Activated CD4-positive, alpha-beta memory T cell treated with anti-CD3 and anti-CD28 coated beads, Interleukin-2, amount 10 ng/mL, durations not matched to agents 7 days and 5 days (primary cell): ENCODE results near the gene AIDA. TPM values are rescaled to one million over a fixed set of nuclear protein-coding genes. Genes with fewer than 3 reads are reported as not detected.
A peak's percentile ranks its signal among the peaks of the same experiment; 100 is the strongest.

ENCODE experiments used
- CTCF ChIA-PET: fragments of 350-600 bp; sonication (Branson Sonifier 250); formaldehyde crosslinking; loops from one replicate; lab custom pipeline; 2021; ENCODE audit warnings: antibody characterized with exemption, inconsistent platforms; lab: Charles Lee
- POLR2A ChIA-PET: fragments of 350-600 bp; sonication (Branson Sonifier 250); formaldehyde crosslinking; loops from one replicate; lab custom pipeline; 2021; ENCODE audit warnings: antibody characterized with exemption; lab: Charles Lee
- DNase-seq: peaks from one replicate; pipeline ENCODE4 v3.0.0-alpha.2; 2020
- H3K27ac Mint-ChIP-seq: one replicate; pipeline ENCODE4 v1.8.0; 2021; ENCODE audit warnings: mild to moderate bottlenecking, mixed read lengths
- H3K27me3 Mint-ChIP-seq: one replicate; pipeline ENCODE4 v1.8.0; 2021; ENCODE audit warnings: mixed read lengths
- H3K36me3 Mint-ChIP-seq: one replicate; pipeline ENCODE4 v1.8.0; 2021; ENCODE audit warnings: low read depth, mixed read lengths
- H3K4me1 Mint-ChIP-seq: one replicate; pipeline ENCODE4 v1.8.0; 2021; ENCODE audit warnings: mixed read lengths
- H3K4me3 Mint-ChIP-seq: one replicate; pipeline ENCODE4 v1.8.0; 2021; ENCODE audit warnings: mild to moderate bottlenecking, mixed read lengths
- H3K9me3 Mint-ChIP-seq: one replicate; pipeline ENCODE4 v1.8.0; 2021; ENCODE audit warnings: mixed read lengths
- total RNA-seq, 2 experiments: library from RNA; stranded (reverse); gene quantifications; one replicate each; pipeline ENCODE4 v1.2.3, GENCODE V29; 2021

The AIDA gene
- total RNA-seq, 2 experiments from 2014 or later = 70.2 to 72.5 TPM

DNA sequence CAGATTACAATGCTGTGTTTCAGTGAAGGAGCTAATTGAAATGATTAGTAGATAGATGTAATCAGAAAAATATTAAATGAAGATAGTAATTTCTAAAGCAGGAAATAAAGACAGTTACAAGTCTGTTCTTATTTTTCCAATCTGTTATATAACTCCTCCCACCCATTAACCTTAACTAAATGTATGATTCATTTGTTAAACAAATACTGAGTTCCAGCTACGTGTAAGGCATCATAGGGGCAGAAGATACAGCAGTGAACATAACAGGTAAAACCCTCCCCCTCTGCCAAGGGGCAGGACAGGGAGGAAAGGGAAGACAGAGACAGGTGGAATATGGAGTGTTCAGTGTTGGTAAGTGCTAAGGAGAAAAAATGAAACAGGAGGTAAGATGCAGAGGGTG is 24.7 kb upstream of the AIDA start, which contains the start of gene FAM177B:
Gene FAM177B (plus strand): TSS at position 231 of the 400 bp plus-strand sequence. CDS start 9,344 bp downstream, outside the sequence.
- Mint-ChIP-seq H3K9me3 (no peaks in the 10 kb centered on the region), H3K4me1 (peaks cover 6% of the 10 kb centered on the region), H3K36me3 (peaks cover 25% of the 10 kb centered on the region), H3K4me3 (no peak within 1 kb of the TSS), H3K27ac (no peak within 1 kb of the TSS), H3K27me3 (no peaks in the 10 kb centered on the region)
- ChIA-PET CTCF (interaction anchor here (0.6 to 1.6 kb wide), 4 partner anchors 61 to 356 kb away, joined by 3 to 5 read pairs (median 3); no protein-coding TSS in a partner anchor), POLR2A (no interaction called here)
- DNase-seq = no peak

DNA sequence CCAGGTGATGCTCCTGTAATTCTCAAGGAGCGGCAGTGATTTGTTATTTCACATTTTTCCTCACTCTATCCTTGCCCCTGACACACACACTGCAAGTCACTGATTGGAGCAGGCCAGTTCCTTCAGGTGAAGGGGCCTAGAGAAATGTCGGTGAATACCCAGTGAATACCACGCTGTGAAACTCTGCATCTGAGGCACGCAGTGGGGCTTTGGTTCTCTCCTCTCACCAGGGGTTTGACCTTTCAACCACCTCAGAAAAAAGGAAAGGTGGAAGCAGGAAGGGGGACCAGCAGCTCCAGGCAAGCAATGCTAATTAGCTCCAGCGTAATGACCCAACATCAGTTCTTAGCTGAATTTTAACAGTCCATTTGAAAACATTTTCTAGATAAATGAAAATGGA is 24.2 kb upstream of the AIDA start:
- Mint-ChIP-seq H3K27ac (no peak overlapping the region), H3K27me3 (no peaks in the 10 kb centered on the region), H3K4me3 (no peak overlapping the region), H3K4me1 (peaks cover 9% of the 10 kb centered on the region), H3K9me3 (no peaks in the 10 kb centered on the region), H3K36me3 (peaks cover 29% of the 10 kb centered on the region)
- CTCF ChIA-PET = interaction anchor here (1.6 kb wide), 1 partner anchor 344 kb away, joined by 5 read pairs; no protein-coding TSS in a partner anchor
- POLR2A ChIA-PET = no interaction called here
- DNase-seq = no peak

DNA sequence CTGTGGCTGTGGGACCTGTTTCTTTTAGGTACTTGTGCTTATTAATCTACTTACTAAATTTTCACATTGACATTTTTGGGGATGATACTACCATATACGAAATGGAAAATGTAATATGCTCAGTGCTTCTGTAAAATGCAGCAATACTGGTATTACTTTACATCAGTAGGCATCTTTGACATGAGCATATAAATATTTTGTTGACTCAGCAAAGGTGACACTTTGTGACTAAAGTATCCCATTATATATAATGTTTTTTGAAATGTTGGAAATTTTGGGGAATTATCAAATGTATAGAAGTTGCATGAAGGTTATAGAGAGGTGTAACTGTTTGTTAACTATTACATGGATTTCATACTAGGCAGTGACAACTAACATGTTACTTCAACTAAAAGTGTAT is 22.4 kb upstream of the AIDA start:
- no peaks in the 10 kb centered on the region for H3K27me3 Mint-ChIP-seq
- ChIA-PET CTCF (no interaction called here), POLR2A (no interaction called here)
- no peak for DNase-seq
- no peaks in the 10 kb centered on the region for H3K9me3 Mint-ChIP-seq
- peaks cover 13% of the 10 kb centered on the region for H3K4me1 Mint-ChIP-seq
- no peak overlapping the region for H3K4me3 Mint-ChIP-seq
- H3K36me3 Mint-ChIP-seq = peaks cover 41% of the 10 kb centered on the region
- H3K27ac Mint-ChIP-seq = no peak overlapping the region

DNA sequence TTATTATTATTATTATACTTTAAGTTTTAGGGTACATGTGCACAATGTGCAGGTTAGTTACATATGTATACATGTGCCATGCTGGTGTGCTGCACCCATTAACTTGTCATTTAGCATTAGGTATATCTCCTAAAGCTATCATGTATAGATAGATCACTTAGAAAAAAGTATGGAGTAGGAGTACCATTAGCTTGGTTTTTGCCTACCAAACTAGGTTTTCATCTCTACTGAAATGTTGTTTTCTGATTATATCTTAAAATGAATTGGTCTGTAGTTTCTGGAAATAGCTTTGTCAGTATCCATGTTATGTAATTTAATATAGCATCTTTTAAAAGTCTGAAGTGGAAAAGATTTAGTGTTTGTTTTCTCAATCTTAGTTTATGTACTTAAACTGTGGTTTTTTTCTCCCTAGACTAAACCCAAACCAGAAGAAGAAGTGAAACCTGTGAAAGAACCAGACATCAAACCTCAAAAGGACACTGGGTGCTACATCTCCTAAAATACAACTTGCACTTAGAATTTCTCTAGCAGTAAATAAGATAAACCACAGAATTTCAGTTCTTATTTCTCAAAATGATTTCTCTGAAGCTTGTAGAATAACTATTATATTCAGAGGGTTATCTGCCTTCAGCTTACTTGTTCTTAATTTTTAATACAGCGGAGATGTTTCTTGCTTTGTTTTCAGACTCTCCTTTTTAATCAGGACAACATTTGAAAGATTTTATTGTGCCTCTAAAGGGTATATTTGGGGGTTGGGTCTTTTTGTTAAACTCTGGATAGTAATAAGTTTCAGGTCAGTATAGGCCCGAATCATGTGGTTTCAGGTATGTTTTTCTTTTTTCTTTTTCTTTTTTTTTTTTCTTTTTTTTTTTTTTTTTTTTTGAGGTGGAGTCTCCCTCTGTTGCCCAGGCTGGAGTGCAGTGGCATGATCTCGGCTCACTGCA is 20.2 kb upstream of the AIDA start:
- no peaks in the 10 kb centered on the region for H3K9me3 Mint-ChIP-seq
- peaks cover 59% of the 10 kb centered on the region for H3K36me3 Mint-ChIP-seq
- no peaks in the 10 kb centered on the region for H3K27me3 Mint-ChIP-seq
- no peak for DNase-seq
- H3K4me3 Mint-ChIP-seq = no peak overlapping the region
- peak overlapping the region; percentile 40 for H3K27ac Mint-ChIP-seq
- ChIA-PET CTCF (interaction anchor here (1.4 kb wide), 1 partner anchor 350 kb away, joined by 3 read pairs; no protein-coding TSS in a partner anchor), POLR2A (interaction anchor here (0.8 to 1.6 kb wide), 4 partner anchors 9 to 75 kb away, joined by 3 to 6 read pairs (median 4); partner anchors contain the start of gene BROX)
- peaks cover 13% of the 10 kb centered on the region for H3K4me1 Mint-ChIP-seq

DNA sequence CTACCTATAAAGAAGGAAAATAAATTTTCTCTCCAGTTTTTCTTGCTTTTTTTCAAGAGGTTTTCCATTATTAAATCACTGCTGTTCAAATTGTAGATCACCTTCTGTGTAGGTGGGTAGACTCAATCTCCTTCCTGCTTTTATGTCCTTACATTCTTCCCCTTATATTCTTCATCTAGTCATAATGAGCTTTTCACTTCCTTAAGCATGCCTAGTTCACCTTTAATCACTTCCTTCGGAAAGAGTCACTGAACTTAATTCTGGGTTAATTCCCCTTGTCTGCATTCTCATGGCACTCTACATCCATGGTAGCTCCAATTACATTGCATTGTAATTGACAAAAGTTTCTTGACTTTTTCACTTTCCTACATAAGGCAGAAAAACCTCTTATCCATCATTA is 18.6 kb upstream of the AIDA start:
- Mint-ChIP-seq H3K36me3 (peaks cover 73% of the 10 kb centered on the region), H3K4me3 (no peak overlapping the region), H3K4me1 (peaks cover 13% of the 10 kb centered on the region), H3K27ac (no peak overlapping the region), H3K9me3 (no peaks in the 10 kb centered on the region), H3K27me3 (no peaks in the 10 kb centered on the region)
- ChIA-PET POLR2A (no interaction called here), CTCF (interaction anchor here (0.5 kb wide), 1 partner anchor 1422 kb away, joined by 3 read pairs; no protein-coding TSS in a partner anchor)
- DNase-seq = no peak

DNA sequence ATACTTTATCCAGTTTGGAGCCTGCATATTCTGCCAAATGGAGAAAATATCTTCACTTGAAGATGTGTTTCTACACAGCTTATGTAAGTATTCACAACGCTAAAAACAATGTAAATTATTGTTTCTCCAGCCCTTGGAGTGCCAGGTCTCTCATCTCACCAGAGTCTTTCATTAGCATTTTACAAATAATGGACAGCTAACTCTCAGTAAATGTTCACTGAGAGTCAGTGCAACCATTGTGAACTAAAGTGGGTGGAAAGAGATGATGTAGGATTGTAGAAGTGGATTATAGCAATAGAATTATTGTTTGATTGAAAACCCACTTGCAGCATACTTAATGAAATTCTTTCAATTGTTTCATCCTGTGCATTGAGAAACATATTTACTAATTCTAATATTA is 16.5 kb upstream of the AIDA start:
- CTCF ChIA-PET = no interaction called here
- Mint-ChIP-seq H3K27ac (no peak overlapping the region), H3K27me3 (no peaks in the 10 kb centered on the region), H3K4me3 (no peak overlapping the region), H3K4me1 (peaks cover 13% of the 10 kb centered on the region), H3K36me3 (peaks cover 75% of the 10 kb centered on the region), H3K9me3 (no peaks in the 10 kb centered on the region)
- POLR2A ChIA-PET = interaction anchor here (2.9 kb wide), 1 partner anchor 16 kb away, joined by 16 read pairs; the partner anchor contains the start of genes AIDA and BROX
- DNase-seq = no peak

DNA sequence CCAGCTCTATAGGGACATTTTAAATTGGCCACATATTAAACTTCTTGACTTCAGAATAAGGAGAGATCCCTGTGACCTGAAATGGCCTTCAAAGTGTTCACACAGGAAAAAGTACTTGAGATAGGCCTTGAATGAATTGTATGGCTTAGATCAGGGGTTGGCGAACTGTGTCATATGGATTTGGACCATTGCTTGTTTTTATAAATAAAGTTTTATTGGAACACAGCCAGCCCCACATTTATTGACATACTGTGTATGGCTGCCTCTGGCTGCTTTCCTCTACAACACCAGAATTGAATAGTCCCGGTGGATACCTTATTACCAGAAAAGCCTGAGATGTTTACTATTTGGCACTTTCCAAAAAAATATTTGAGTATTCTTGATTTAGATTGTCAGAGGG is 4.1 kb upstream of the AIDA start:
- no peaks in the 10 kb centered on the region for H3K9me3 Mint-ChIP-seq
- peaks cover 60% of the 10 kb centered on the region for H3K36me3 Mint-ChIP-seq
- DNase-seq = no peak
- peaks cover 32% of the 10 kb centered on the region for H3K4me1 Mint-ChIP-seq
- H3K4me3 Mint-ChIP-seq = no peak overlapping the region
- ChIA-PET POLR2A (no interaction called here), CTCF (interaction anchor here (1.1 kb wide), 1 partner anchor 408 kb away, joined by 3 read pairs; no protein-coding TSS in a partner anchor)
- no peaks in the 10 kb centered on the region for H3K27me3 Mint-ChIP-seq
- no peak overlapping the region for H3K27ac Mint-ChIP-seq

DNA sequence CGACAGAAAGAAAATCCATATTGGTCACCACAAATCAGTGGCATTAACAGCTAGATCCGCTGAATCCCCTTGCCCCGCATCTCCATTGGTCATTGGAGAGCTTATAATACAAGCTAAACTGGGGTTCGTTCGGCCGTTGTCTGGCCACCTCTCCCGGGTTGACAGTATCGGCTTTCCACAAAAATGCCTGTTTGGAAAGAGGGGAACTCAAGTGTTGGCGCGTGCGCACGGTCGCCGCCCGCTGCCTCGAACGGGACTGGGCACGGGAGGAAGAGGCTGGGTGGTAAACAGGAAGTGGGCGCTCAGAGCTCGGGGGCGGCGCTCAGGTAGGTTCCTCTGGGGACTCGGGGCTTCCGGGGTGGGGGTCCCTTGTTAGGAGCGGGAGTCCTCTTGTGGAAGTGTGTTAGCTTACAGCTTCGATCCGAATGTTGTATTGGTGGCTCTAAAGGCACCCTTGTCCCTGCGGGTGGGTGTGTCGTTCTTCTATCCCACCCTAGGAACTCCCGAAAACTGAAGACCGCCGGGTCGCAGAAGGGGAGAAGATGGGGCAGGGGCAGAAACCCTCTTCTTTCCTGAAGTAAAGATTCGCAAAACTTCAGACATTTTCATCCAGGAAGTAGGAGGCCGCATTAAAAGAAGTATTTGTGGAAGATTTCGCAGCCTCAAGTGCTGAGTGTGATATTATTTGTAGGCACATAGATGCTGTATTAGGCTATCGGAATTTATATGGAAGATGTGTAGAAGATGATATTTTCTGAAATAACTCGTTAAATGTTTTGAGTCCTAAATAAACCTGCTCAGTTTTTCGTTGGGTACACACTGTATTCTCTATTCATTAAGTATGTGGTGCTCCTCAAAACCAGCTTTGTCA is 1.0 kb upstream of the AIDA start:
- peaks cover 63% of the 10 kb centered on the region for H3K36me3 Mint-ChIP-seq
- H3K27me3 Mint-ChIP-seq = no peaks in the 10 kb centered on the region
- peaks cover 54% of the 10 kb centered on the region for H3K4me1 Mint-ChIP-seq

DNA sequence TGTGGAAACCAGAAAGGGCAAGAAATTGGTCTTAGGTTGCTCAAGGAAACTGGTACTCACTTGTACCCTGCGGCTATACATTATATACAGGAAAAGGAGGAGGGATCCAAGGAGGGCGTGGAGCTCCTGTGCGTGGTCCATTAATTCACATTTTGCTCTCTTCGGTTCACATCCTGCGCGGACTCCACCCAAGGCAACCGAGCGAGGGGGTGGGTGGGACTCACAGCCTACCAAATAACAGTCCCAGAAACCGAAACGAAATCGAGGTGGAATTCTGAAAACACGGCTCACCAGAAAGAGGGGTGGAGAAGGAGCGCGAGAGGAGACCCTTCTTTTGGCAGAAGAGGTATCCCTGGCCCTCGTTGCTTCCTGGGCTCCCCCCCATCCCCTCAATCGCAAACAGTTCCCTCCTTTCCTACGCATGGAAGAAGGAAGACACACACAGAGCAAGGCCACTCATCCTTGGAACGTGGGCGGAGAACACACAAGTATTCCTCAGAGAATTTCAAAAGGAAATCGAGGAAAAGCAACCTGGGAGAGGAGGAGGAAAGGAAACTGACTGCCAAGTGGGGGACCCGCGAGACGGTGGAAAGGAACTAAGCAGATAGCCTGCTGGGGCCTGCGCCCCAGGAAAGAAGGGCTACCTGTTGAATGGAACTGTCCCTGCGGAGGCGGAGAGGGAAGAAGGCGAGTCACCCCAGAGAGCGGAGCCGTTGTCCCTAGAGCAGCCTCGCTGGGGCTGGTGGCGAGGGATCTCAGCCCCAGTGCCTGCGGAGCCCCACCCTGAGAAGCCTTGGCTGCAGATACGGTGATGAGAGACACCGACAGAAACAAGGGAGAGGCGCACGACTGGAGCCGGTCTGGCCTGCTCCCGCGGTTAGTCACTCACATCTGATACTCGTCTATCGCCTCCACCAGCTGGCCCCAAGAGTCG is 705 bp downstream of the AIDA start:
- POLR2A ChIA-PET = interaction anchor here (0.7 to 5.0 kb wide), 17 partner anchors 8 to 122 kb away, joined by 3 to 79 read pairs (median 5); partner anchors contain the start of gene TAF1A
- CTCF ChIA-PET = interaction anchor here (1.2 to 1.9 kb wide), 5 partner anchors 17 to 970 kb away, joined by 4 to 5 read pairs (median 5); partner anchors contain the start of genes DUSP10 and TAF1A

More for the DNA sequence above, 1.0 kb upstream of the AIDA start:
- peak overlapping the region; percentile 99 for H3K27ac Mint-ChIP-seq
- POLR2A ChIA-PET = interaction anchor here (0.6 to 5.0 kb wide), 25 partner anchors 8 to 1021 kb away, joined by 3 to 79 read pairs (median 4); partner anchors contain the start of genes DUSP10 and TAF1A
- H3K4me3 Mint-ChIP-seq = peak overlapping the region; percentile 99
- H3K9me3 Mint-ChIP-seq = no peaks in the 10 kb centered on the region
- CTCF ChIA-PET = interaction anchor here (0.9 to 2.6 kb wide), 7 partner anchors 59 to 972 kb away, joined by 3 to 11 read pairs (median 5); partner anchors contain the start of genes DUSP10 and TAF1A
- peak; percentile 90 for DNase-seq

DNA sequence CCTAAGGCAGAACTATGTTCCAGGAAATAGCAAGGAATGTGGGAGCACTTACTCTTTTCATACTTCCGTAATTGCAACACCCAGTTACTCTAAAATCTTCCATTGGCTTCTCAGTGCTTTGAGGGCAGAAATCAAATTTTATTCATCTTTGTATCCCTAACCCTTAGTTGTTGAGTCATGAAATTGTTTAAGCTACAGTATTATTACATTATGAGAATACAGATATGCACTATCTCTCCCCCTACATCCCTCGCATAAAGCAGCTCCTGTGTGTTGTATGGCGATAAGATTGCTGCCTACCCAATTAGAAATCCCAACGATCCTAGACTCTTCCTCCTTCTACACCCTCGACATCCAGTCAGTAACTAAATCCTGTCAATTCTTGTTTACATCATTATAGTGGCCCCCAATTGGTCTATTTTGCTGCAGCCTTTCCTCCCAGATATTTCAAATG is 2.6 kb downstream of the AIDA start:
- H3K4me3 Mint-ChIP-seq = peak overlapping the region; percentile 30
- POLR2A ChIA-PET = interaction anchor here (2.0 to 5.0 kb wide), 2 partner anchors 56 to 66 kb away, joined by 18 to 79 read pairs; no protein-coding TSS in a partner anchor
- H3K4me1 Mint-ChIP-seq = peaks cover 52% of the 10 kb centered on the region
- DNase-seq = no peak
- H3K27me3 Mint-ChIP-seq = no peaks in the 10 kb centered on the region
- no peaks in the 10 kb centered on the region for H3K9me3 Mint-ChIP-seq
- H3K27ac Mint-ChIP-seq = no peak overlapping the region
- CTCF ChIA-PET = interaction anchor here (1.3 kb wide), 1 partner anchor 15 kb away, joined by 4 read pairs; no protein-coding TSS in a partner anchor
- H3K36me3 Mint-ChIP-seq = peaks cover 65% of the 10 kb centered on the region

More for the DNA sequence above, 705 bp downstream of the AIDA start:
- peak overlapping the region; percentile 99 for H3K4me3 Mint-ChIP-seq
- H3K4me1 Mint-ChIP-seq = peaks cover 52% of the 10 kb centered on the region
- peaks cover 60% of the 10 kb centered on the region for H3K36me3 Mint-ChIP-seq
- peak overlapping the region; percentile 99 for H3K27ac Mint-ChIP-seq
- H3K27me3 Mint-ChIP-seq = no peaks in the 10 kb centered on the region
- peak; percentile 76 for DNase-seq
- no peaks in the 10 kb centered on the region for H3K9me3 Mint-ChIP-seq

DNA sequence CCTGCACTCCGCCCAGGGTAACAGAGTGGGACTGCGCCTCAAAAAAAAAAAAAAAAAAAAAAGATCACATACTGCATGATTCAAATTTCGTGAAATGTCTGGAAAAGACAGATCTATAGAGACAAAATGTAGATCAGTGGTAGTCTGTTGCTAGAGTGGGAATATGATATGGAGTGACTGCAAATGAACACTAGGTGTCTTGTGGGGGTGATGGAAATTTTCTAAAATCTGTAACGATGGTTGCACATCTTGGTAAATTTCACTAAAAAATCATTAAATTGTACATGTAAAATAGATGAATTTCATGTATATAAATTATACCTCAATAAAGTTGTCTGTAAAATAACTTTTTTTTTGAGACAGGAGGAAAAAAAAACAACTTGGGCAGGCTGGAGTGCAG is 5.5 kb downstream of the AIDA start:
- POLR2A ChIA-PET = no interaction called here
- peaks cover 76% of the 10 kb centered on the region for H3K36me3 Mint-ChIP-seq
- CTCF ChIA-PET = no interaction called here
- peaks cover 49% of the 10 kb centered on the region for H3K4me1 Mint-ChIP-seq
- no peaks in the 10 kb centered on the region for H3K27me3 Mint-ChIP-seq
- no peaks in the 10 kb centered on the region for H3K9me3 Mint-ChIP-seq
- H3K4me3 Mint-ChIP-seq = no peak overlapping the region
- no peak overlapping the region for H3K27ac Mint-ChIP-seq
- DNase-seq = no peak
